ENCODE results near the gene CD79B.
"Not testable (repeated sequence)": the region's sequence is repeated elsewhere in the genome, so short reads cannot be mapped to it uniquely, and the experiment has no call there.

GRCh38 chr17:63894021-63894420, 38.1 kb downstream of the CD79B start:
- not testable (repeated sequence) for TF ChIP-seq ZNF274 (IDR thresholded peaks at IDR 0.05; ENCODE audit: low read depth, low read length); YY1 (IDR thresholded peaks at IDR 0.05; ENCODE audit: insufficient read depth, insufficient read length); SUZ12 (IDR thresholded peaks at IDR 0.05; ENCODE audit: extremely low read depth, insufficient read depth, insufficient read length)

Data from NT2/D1 (cell line).